Fibroblast of villous mesenchyme (primary cell): ENCODE data around the gene HECW1. TPM values are rescaled to one million over a fixed set of nuclear protein-coding genes. Genes with fewer than 3 reads are reported as not detected.
A peak's percentile ranks its signal among the peaks of the same experiment; 100 is the strongest.

ENCODE experiments used
- DNase-seq: peaks from one replicate; pipeline ENCODE4 v3.0.0-alpha.2; 2010; ENCODE audit warnings: low read depth
- H3K4me3 ChIP-seq: 2 replicates; pipeline ENCODE4 v1.5.1; 2011; ENCODE audit warnings: low read depth, mild to moderate bottlenecking, low read length
- total RNA-seq: library from RNA; depleted of rRNA; stranded (reverse); fragments of >200 nt; gene quantifications from 2 replicates; pipeline ENCODE4 v1.2.3, GENCODE V29; 2012
- TF ChIP-seq, protein P1 (sequence below): IDR thresholded peaks from 2 replicates; pipeline ENCODE4 v1.5.1; 2012; ENCODE audit warnings: low read depth, mild to moderate bottlenecking, low read length; ENCODE audit not compliant: insufficient read depth

The HECW1 gene
- total RNA-seq, 1 donor = 1.7 TPM

DNA sequence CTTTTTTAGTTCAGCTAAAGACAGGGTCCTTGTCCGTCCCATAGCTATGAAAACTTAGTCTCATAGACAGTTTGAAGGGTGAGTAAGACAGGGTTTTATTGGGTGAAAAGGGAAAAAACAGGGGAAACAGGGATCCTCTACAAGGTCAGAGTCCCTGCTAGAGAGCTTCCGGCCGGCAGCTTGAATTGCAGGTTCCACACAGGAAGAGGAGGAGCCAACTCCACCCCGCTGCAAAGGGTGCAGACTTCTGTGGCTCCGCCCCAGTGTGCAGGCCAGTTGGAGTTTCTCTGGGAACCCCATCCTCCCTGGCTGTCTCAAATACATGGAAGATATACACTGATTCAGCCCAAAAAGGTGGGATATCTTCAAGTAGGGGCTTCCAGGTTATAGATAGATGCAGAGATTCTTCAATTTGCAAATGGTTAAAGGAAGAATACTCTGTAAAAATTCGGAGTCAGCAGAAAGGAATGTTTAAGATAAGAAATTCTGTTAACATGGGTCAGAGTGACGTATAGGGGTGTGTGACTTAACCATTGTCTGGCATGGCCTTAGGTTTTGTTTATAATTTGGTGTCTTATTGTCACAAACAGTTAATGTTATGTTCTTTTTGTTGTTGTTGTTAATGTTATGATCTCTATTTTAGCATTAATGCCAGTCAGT, 34.6 kb upstream of the HECW1 start:
- peak; percentile 23 for DNase-seq
- TF ChIP-seq, protein P1, sequence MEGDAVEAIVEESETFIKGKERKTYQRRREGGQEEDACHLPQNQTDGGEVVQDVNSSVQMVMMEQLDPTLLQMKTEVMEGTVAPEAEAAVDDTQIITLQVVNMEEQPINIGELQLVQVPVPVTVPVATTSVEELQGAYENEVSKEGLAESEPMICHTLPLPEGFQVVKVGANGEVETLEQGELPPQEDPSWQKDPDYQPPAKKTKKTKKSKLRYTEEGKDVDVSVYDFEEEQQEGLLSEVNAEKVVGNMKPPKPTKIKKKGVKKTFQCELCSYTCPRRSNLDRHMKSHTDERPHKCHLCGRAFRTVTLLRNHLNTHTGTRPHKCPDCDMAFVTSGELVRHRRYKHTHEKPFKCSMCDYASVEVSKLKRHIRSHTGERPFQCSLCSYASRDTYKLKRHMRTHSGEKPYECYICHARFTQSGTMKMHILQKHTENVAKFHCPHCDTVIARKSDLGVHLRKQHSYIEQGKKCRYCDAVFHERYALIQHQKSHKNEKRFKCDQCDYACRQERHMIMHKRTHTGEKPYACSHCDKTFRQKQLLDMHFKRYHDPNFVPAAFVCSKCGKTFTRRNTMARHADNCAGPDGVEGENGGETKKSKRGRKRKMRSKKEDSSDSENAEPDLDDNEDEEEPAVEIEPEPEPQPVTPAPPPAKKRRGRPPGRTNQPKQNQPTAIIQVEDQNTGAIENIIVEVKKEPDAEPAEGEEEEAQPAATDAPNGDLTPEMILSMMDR = no peak
- H3K4me3 ChIP-seq = no peak overlapping the region

- DNase-seq = no peak
- TF ChIP-seq, protein P1 = no peak
- H3K4me3 ChIP-seq = no peak overlapping the region
Observed at GRCh38 chr7:43078794-43079193, 33.7 kb upstream of the HECW1 start.

GRCh38 chr7:43081603-43082002, 30.8 kb upstream of the HECW1 start:
- no peak for DNase-seq
- no peak overlapping the region for H3K4me3 ChIP-seq
- TF ChIP-seq, protein P1 = no peak

GRCh38 chr7:43083106-43083505, 29.3 kb upstream of the HECW1 start:
- no peak overlapping the region for H3K4me3 ChIP-seq
- DNase-seq = no peak
- TF ChIP-seq, protein P1 = no peak

DNA sequence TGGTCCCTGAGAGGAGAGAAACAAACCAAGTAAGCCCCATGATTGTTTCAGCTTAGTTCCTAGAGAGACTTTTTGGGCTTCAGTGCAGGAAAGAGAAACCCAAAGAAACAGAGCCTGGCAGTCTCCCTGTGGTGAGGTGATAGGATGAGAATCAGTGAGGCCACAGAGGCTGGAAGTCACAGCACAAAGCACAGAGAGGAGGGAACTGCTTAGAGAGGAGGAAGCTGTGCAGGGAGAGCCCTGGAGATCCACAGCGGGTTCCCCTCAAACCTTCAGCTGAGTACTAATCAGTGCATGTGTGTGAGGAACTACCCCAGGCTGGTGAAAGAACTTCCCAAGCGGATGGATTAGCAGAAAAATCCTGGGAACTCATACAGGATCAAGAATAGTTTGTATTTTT, 27.4 kb upstream of the HECW1 start:
- no peak for DNase-seq
- TF ChIP-seq, protein P1 = no peak

DNA sequence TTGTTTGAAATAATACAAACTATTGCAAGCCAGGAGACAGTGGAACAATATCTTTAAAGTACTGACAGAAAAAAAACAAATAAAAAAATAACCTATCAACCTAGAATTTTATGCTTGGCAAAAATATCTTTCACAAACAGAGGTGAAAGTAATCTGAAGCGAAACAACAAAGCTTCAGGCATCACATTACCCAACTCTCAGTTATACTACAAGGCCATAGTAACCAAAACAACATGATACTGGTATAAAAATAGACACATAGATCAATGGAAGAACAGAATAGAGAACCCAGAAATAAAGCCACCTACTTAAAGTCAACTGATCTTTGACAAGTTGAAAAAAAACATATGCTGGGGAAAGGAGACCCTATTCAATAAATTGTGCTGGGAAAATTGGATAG, 26.5 kb upstream of the HECW1 start:
- TF ChIP-seq, protein P1 = no peak
- DNase-seq = no peak
- H3K4me3 ChIP-seq = no peak overlapping the region

More for the DNA sequence above, 27.4 kb upstream of the HECW1 start:
- H3K4me3 ChIP-seq = no peak overlapping the region

GRCh38 chr7:43092819-43093218, 19.6 kb upstream of the HECW1 start:
- no peak for DNase-seq
- TF ChIP-seq, protein P1 = no peak
- no peak overlapping the region for H3K4me3 ChIP-seq
